K562 (cell line): ENCODE results near the gene PRDX1. TPM values are rescaled to one million over a fixed set of nuclear protein-coding genes. Genes with fewer than 3 reads are reported as not detected.

ENCODE experiments used
- CBX8 ChIP-seq: fragments of 200-600 bp; sonication (generic); IDR thresholded peaks from 2 replicates; pipeline ENCODE4 v1.6.1; 2012; ENCODE audit warnings: borderline replicate concordance, mixed run types, low read depth, mild to moderate bottlenecking, moderate library complexity, mixed read lengths, low read length, control low read depth, inconsistent platforms; ENCODE audit not compliant: poor library complexity, severe bottlenecking; ENCODE audit errors: extremely low read depth
- CHCHD3 ChIP-seq: fragments of 250-450 bp; sonication (Bioruptor Pico); IDR thresholded peaks from 2 replicates; pipeline ENCODE4 v2.1.2; 2022; ENCODE audit warnings: mild to moderate bottlenecking
- CTBP1 ChIP-seq: fragments of 450-650 bp; IDR thresholded peaks from 2 replicates; pipeline ENCODE4 v1.6.1; 2016; ENCODE audit warnings: borderline replicate concordance
- ELF1 ChIP-seq: fragments of 200-800 bp; sonication (Bioruptor generic); IDR thresholded peaks from 2 replicates; pipeline ENCODE4 v1.6.1; 2016; ENCODE audit warnings: missing genetic modification characterization, missing compliant biosample characterization
- ELF2 ChIP-seq: fragments of 250-450 bp; sonication (Bioruptor Pico); IDR thresholded peaks from 2 replicates; pipeline ENCODE4 v1.5.0; 2021; ENCODE audit warnings: mild to moderate bottlenecking
- FOXK1 ChIP-seq: sonication (generic); formaldehyde crosslinking; IDR thresholded peaks from 2 replicates; pipeline ENCODE4 v1.8.0; 2022; ENCODE audit warnings: missing genetic modification reagents, mild to moderate bottlenecking, borderline replicate concordance
- HNRNPUL1 ChIP-seq: fragments of 200-400 bp; formaldehyde crosslinking; IDR thresholded peaks from 2 replicates; pipeline ENCODE4 v1.6.1; 2017; ENCODE audit warnings: low read length
- KDM2B ChIP-seq: fragments of 250-450 bp; sonication (Bioruptor Pico); IDR thresholded peaks from 2 replicates; pipeline ENCODE4 v1.8.0; 2021; ENCODE audit warnings: mild to moderate bottlenecking, moderate library complexity
- NFATC3 ChIP-seq: fragments of 450-650 bp; IDR thresholded peaks from 2 replicates; pipeline ENCODE4 v1.6.1; 2017; ENCODE audit warnings: mild to moderate bottlenecking
- PML ChIP-seq: IDR thresholded peaks from 2 replicates; pipeline ENCODE4 v1.6.1; 2012; ENCODE audit warnings: low read length, inconsistent platforms
- POLR3G ChIP-seq: IDR thresholded peaks from 2 replicates; pipeline ENCODE4 v1.6.1; 2011; ENCODE audit not compliant: insufficient read length, insufficient replicate concordance; ENCODE audit errors: extremely low read depth
- TARDBP ChIP-seq: fragments of 450-650 bp; IDR thresholded peaks from 2 replicates; pipeline ENCODE4 v1.6.1; 2016
- TSC22D4 ChIP-seq: fragments of 450-650 bp; IDR thresholded peaks from 2 replicates; pipeline ENCODE4 v1.6.1; 2016; ENCODE audit warnings: missing genetic modification characterization, missing biosample characterization, control low read depth
- ZC3H11A ChIP-seq: IDR thresholded peaks from 2 replicates; pipeline ENCODE4 v1.6.1; 2012; ENCODE audit warnings: low read depth, low read length, improper control_type of control experiment
- ZNF140 ChIP-seq: fragments of 250-450 bp; sonication (Bioruptor Pico); IDR thresholded peaks from 2 replicates; pipeline ENCODE4 v1.8.0; 2021; ENCODE audit warnings: moderate library complexity, mild to moderate bottlenecking, inconsistent platforms
- ZNF324 ChIP-seq: fragments of 250-450 bp; sonication (Bioruptor Pico); IDR thresholded peaks from 2 replicates; pipeline ENCODE4 v1.4.0; 2020; ENCODE audit warnings: mild to moderate bottlenecking
- ZNF41 ChIP-seq: fragments of 250-450 bp; sonication (Bioruptor Pico); conservative IDR thresholded peaks from 2 replicates; pipeline ENCODE4 v1.4.0; 2020; ENCODE audit warnings: mild to moderate bottlenecking
- polyA plus RNA-seq, 8 experiments: library from polyadenylated mRNA; depleted of rRNA in 4 of 8; stranded (reverse) in 5 of 8; unstranded in 3 of 8; fragments of >200 nt; fragmentation: Nextera tagmentation in 2 of 8; fragmentation: Illumina TruSeq in 1 of 8; extraction: Ambion mirVana in 2 of 8; extraction: Trizol in 1 of 8; gene quantifications; 2 replicates each; pipeline versions ENCODE4 v1.2.1 to v1.2.3, GENCODE V29; 2011 to 2014; ENCODE audit warnings: inconsistent platforms in 1 of 8, missing spikeins in 1 of 8
- total RNA-seq, 7 experiments: library from RNA; depleted of rRNA in 6 of 7; stranded (reverse); fragments of >200 nt in 6 of 7; fragmentation: Illumina TruSeq in 2 of 7; extraction: Trizol in 2 of 7; gene quantifications; 2 replicates each; pipeline versions ENCODE4 v1.2.1 to v1.2.3, GENCODE V29; 2011 to 2021; ENCODE audit warnings: low replicate concordance in 1 of 7
- TF ChIP-seq, protein P1 (sequence below): fragments of 250-450 bp; sonication (Bioruptor Pico); IDR thresholded peaks from 2 replicates; pipeline ENCODE4 v1.8.0; 2022; ENCODE audit warnings: moderate library complexity, mild to moderate bottlenecking, inconsistent platforms
- TF ChIP-seq, protein P2 (sequence below): fragments of 250-450 bp; sonication (Bioruptor Pico); IDR thresholded peaks from 2 replicates; pipeline ENCODE4 v1.5.0; 2020; ENCODE audit warnings: mild to moderate bottlenecking, borderline replicate concordance
- TF ChIP-seq, protein P3 (sequence below): fragments of 450-650 bp; IDR thresholded peaks from one replicate; pipeline ENCODE4 v1.6.1; 2018; ENCODE audit warnings: mild to moderate bottlenecking, moderate library complexity; ENCODE audit not compliant: partially characterized antibody
- TF ChIP-seq, protein P4 (sequence below): fragments of 250-450 bp; sonication (Bioruptor Pico); IDR thresholded peaks from 2 replicates; pipeline ENCODE4 v1.4.0; 2020; ENCODE audit warnings: mild to moderate bottlenecking, moderate library complexity

The PRDX1 gene
- total and polyA plus RNA-seq, 9 of the 15 experiments (the other 6 are each of a cell fraction or from before 2014, with no cell fraction given): 748 to 2,388 (median 1,045) TPM

- TF ChIP-seq, protein P1, sequence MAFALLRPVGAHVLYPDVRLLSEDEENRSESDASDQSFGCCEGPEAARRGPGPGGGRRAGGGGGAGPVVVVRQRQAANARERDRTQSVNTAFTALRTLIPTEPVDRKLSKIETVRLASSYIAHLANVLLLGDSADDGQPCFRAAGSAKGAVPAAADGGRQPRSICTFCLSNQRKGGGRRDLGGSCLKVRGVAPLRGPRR (CRISPR knock-in tag): no peak
- TF ChIP-seq HNRNPUL1: peak; percentile 79; the same call in 1 of the 2 replicates
- no peak for TF ChIP-seq TSC22D4 (tag)
- TF ChIP-seq TARDBP: no peak; the same call in 1 of the 2 replicates
- TF ChIP-seq, protein P2, sequence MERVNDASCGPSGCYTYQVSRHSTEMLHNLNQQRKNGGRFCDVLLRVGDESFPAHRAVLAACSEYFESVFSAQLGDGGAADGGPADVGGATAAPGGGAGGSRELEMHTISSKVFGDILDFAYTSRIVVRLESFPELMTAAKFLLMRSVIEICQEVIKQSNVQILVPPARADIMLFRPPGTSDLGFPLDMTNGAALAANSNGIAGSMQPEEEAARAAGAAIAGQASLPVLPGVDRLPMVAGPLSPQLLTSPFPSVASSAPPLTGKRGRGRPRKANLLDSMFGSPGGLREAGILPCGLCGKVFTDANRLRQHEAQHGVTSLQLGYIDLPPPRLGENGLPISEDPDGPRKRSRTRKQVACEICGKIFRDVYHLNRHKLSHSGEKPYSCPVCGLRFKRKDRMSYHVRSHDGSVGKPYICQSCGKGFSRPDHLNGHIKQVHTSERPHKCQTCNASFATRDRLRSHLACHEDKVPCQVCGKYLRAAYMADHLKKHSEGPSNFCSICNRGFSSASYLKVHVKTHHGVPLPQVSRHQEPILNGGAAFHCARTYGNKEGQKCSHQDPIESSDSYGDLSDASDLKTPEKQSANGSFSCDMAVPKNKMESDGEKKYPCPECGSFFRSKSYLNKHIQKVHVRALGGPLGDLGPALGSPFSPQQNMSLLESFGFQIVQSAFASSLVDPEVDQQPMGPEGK (CRISPR knock-in tag): no peak; the same call in none of the 2 replicates
- TF ChIP-seq ZNF41 (CRISPR knock-in tag): no peak
- TF ChIP-seq KDM2B: peak; percentile 78
- peak; percentile 93 for TF ChIP-seq CTBP1
- no peak for TF ChIP-seq ZNF324 (CRISPR knock-in tag)
- TF ChIP-seq CBX8: no peak
- no peak for TF ChIP-seq ELF1 (tag)
- TF ChIP-seq, protein P3, sequence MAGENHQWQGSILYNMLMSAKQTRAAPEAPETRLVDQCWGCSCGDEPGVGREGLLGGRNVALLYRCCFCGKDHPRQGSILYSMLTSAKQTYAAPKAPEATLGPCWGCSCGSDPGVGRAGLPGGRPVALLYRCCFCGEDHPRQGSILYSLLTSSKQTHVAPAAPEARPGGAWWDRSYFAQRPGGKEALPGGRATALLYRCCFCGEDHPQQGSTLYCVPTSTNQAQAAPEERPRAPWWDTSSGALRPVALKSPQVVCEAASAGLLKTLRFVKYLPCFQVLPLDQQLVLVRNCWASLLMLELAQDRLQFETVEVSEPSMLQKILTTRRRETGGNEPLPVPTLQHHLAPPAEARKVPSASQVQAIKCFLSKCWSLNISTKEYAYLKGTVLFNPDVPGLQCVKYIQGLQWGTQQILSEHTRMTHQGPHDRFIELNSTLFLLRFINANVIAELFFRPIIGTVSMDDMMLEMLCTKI: no peak
- peak; percentile 88; the same call in 1 of the 2 replicates for TF ChIP-seq FOXK1 (CRISPR knock-in tag)
- 0 out of 2 replicates have a peak, but pooled peaks have one; percentile 45 for TF ChIP-seq ZC3H11A
- no peak for TF ChIP-seq ZNF140 (CRISPR knock-in tag)
- peak; percentile 68; the same call in 1 of the 2 replicates for TF ChIP-seq ELF2 (CRISPR knock-in tag)
- TF ChIP-seq, protein P4, sequence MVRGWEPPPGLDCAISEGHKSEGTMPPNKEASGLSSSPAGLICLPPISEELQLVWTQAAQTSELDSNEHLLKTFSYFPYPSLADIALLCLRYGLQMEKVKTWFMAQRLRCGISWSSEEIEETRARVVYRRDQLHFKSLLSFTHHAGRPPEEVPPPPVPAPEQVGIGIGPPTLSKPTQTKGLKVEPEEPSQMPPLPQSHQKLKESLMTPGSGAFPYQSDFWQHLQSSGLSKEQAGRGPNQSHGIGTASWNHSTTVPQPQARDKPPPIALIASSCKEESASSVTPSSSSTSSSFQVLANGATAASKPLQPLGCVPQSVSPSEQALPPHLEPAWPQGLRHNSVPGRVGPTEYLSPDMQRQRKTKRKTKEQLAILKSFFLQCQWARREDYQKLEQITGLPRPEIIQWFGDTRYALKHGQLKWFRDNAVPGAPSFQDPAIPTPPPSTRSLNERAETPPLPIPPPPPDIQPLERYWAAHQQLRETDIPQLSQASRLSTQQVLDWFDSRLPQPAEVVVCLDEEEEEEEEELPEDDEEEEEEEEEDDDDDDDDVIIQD (CRISPR knock-in tag): no peak
- TF ChIP-seq CHCHD3 (CRISPR knock-in tag): peak; percentile 86; the same call in 1 of the 2 replicates
- no peak for TF ChIP-seq POLR3G
- peak; percentile 53 for TF ChIP-seq NFATC3
- TF ChIP-seq PML: peak; percentile 98
These were observed at the start of gene PRDX1 (continued) for GRCh38 chr1:45521413-45522323.
